Body of pancreas (tissue), 4 donors: ENCODE data around the gene AAGAB. TPM values are rescaled to one million over a fixed set of nuclear protein-coding genes. Genes with fewer than 3 reads are reported as not detected.

Experiments used
- ATAC-seq: fragments of 150-250 bp; one replicate; pipeline ENCODE4 v1.9.1; 2016
- DNase-seq, 4 donors: peaks; one replicate each; pipeline ENCODE4 v3.0.0-alpha.2; 2019
- H3K27ac ChIP-seq, 4 donors: fragments of 200-600 bp; sonication (generic); 1 replicate in 3 of 4; 2 replicates in 1 of 4; pipeline versions ENCODE4 v1.5.1 to v1.6.1; 2016 to 2019; ENCODE audit warnings: mild to moderate bottlenecking in 1 of 4, mixed read lengths in 1 of 4, moderate library complexity in 1 of 4
- H3K27me3 ChIP-seq, 2 donors: fragments of 200-600 bp; sonication (generic); one replicate each; pipeline ENCODE4 v1.6.0; 2016; ENCODE audit warnings: mild to moderate bottlenecking in 1 of 2
- H3K36me3 ChIP-seq, 2 donors: fragments of 200-600 bp; sonication (generic); replicated peaks in 1 of 2; 2 replicates each; pipeline ENCODE4 v1.5.1; 2016; ENCODE audit warnings: low read depth in 2 of 2; ENCODE audit not compliant: insufficient read depth in 1 of 2
- H3K4me1 ChIP-seq: fragments of 200-600 bp; sonication (generic); one replicate; pipeline ENCODE4 v1.6.0; 2016
- H3K4me3 ChIP-seq, 2 donors: fragments of 200-600 bp; sonication (generic); 1 replicate in 1 of 2; 2 replicates in 1 of 2; pipeline ENCODE4 v1.5.1; 2016 to 2019
- H3K9me3 ChIP-seq, 3 donors: fragments of 200-600 bp; sonication (generic); 1 replicate in 2 of 3; 2 replicates in 1 of 3; pipeline ENCODE4 v1.5.1; 2016
- CTCF ChIP-seq, 7 experiments: fragments of 450-650 bp in 4 of 7; fragments of 200-600 bp in 3 of 7; sonication (generic) in 3 of 7; IDR thresholded peaks; one replicate each; pipeline ENCODE4 v1.5.1; 2016 to 2019; ENCODE audit warnings: antibody characterized with exemption in 7 of 7
- POLR2A ChIP-seq, 3 donors: fragments of 450-650 bp; IDR thresholded peaks; one replicate each; pipeline ENCODE4 v1.6.1; 2016; ENCODE audit warnings: antibody characterized with exemption in 3 of 3, mild to moderate bottlenecking in 2 of 3
- WGBS, 2 donors: methylation state at CpG; one replicate each; pipeline ENCODE4 v1.1.5; 2017; 5-methylcytosine and 5-hydroxymethylcytosine counted together
- intact Hi-C: fragments of 100-400 bp; cut with DNase I; formaldehyde crosslinking; loops from one replicate; pipeline ENCODE4 v1.15.1; 2023
- total RNA-seq, 2 donors: library from RNA; depleted of rRNA; stranded (reverse); fragments of >200 nt; gene quantifications; one replicate each; pipeline ENCODE4 v1.1.0, GENCODE V29; 2016

The AAGAB gene
- total RNA-seq, 2 donors from 2014 or later, result 12.5 to 13.5 TPM

GRCh38 chr15:67181221-67181639, 73.2 kb downstream of the AAGAB start:
- 94 to 100% methylated on average over 1 to 12 of the region's 15 CpGs for WGBS, 2 donors
- Histone ChIP-seq H3K27me3 (no peaks in the 10 kb centered on the region), H3K27ac (no peak overlapping the region), H3K9me3 (no peaks in the 10 kb centered on the region), H3K36me3 (peaks cover 0 to 7% of the 10 kb centered on the region in 2 donors), H3K4me3 (no peak overlapping the region), H3K4me1 (peaks cover 19% of the 10 kb centered on the region)
- peak in 1 of 7 experiments; percentile 15 for TF ChIP-seq CTCF (IDR thresholded peaks at IDR 0.05)
- no peak for TF ChIP-seq POLR2A (IDR thresholded peaks at IDR 0.05)
- intact Hi-C loops, result no loop called here
- ATAC-seq, result no peak
- DNase-seq, result no peak

DNA sequence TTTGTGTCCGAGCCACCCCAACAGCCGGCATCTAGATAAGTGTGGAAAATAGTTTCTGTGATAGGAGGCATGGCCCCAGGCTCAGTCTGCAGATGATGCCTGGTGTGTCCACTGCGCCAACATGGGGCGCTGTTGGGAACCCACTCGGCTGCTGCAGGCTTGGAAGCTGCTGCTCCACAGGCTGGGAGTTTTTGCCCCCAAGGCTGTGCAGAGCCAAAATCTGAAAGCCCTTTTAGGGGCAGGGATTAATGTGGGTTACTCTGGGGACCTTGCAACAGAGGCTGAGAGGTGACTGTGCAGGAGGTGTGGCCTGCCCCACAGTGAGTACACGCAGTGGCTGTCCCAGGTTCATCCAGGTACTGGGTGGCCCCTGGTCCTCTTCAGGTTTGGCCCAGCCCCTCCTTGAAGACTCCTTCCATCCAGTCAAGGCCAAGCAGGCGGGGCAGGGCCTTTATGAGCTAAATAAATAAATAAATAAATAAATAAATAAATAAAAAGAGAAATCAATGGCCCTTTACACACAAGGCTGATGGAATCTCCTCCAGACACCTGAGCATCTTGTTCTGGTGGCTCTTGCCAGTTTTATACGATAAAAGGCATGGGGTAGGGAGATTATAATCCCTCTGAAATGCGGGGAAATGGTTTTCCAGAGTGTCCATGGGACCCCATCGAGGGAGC, 73.8 kb downstream of the AAGAB start:
- intact Hi-C loops, result no loop called here
- H3K36me3 ChIP-seq, result peaks cover 0 to 7% of the 10 kb centered on the region in 2 donors
- ATAC-seq (no peak), DNase-seq (no peak)
- H3K9me3 ChIP-seq, result no peaks in the 10 kb centered on the region
- TF ChIP-seq CTCF (IDR thresholded peaks at IDR 0.05), result no peak
- no peak for TF ChIP-seq POLR2A (IDR thresholded peaks at IDR 0.05)
- no peak overlapping the region for H3K27ac ChIP-seq
- H3K27me3 ChIP-seq, result no peaks in the 10 kb centered on the region
- no peak overlapping the region for H3K4me3 ChIP-seq
- 95 to 98% methylated on average over 6 to 10 of the region's 10 CpGs for WGBS, 2 donors
- H3K4me1 ChIP-seq, result peaks cover 19% of the 10 kb centered on the region

GRCh38 chr15:67180035-67180434, 74.4 kb downstream of the AAGAB start:
- Histone ChIP-seq H3K27me3 (no peaks in the 10 kb centered on the region), H3K9me3 (no peaks in the 10 kb centered on the region), H3K4me1 (peaks cover 17% of the 10 kb centered on the region), H3K27ac (no peak overlapping the region), H3K4me3 (no peak overlapping the region), H3K36me3 (peaks cover 0 to 6% of the 10 kb centered on the region in 2 donors)
- 95 to 98% methylated on average over 11 of the region's 11 CpGs for WGBS, 2 donors
- ATAC-seq (no peak), DNase-seq (no peak)
- TF ChIP-seq POLR2A (IDR thresholded peaks at IDR 0.05) (no peak), CTCF (IDR thresholded peaks at IDR 0.05) (no peak)
- intact Hi-C loops, result no loop called here

DNA sequence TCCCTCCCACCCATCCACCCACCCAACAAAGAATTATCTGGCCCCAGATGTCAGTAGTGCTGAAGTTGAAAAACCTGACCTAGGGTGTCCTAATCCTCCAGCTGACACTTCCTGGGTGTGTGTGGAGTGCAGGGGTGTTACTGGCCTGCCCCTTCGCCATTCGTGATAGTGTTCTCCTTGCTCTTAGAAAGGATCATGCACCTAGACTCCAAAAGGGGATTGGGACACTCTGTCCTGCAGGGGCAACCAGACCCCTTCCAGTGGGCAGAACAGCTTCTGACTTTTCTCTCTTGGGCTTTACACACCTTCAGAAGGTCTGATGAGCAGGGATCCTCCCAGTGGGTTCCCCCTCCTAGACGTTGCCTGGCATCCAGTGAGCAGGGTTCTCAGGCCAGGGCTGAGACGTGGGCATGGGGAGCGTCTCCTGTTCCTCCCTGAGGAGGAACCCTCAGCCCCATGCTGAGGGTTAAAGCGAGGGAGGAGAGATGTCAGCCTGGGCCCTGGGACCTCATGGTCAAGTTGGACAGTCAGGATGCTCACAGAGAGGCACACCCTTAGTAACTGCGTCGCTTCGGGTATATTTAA, 75.0 kb downstream of the AAGAB start:
- TF ChIP-seq POLR2A (IDR thresholded peaks at IDR 0.05) (no peak), CTCF (IDR thresholded peaks at IDR 0.05) (no peak)
- ATAC-seq (no peak), DNase-seq (no peak)
- no peaks in the 10 kb centered on the region for H3K27me3 ChIP-seq
- H3K4me3 ChIP-seq, result no peak overlapping the region
- peaks cover 0 to 3% of the 10 kb centered on the region in 2 donors for H3K36me3 ChIP-seq
- H3K27ac ChIP-seq, result no peak overlapping the region
- intact Hi-C loops, result no loop called here
- H3K9me3 ChIP-seq, result no peaks in the 10 kb centered on the region
- peaks cover 15% of the 10 kb centered on the region for H3K4me1 ChIP-seq
- 87 to 96% methylated on average over 4 to 9 of the region's 9 CpGs for WGBS, 2 donors
